Endothelial cell of hepatic sinusoid (primary cell): ENCODE data around the gene NFATC2.

Source experiments
- in situ Hi-C: cut with HindIII; loops from 2 replicates; pipeline ENCODE4 v1.10.0; 2017; ENCODE audit warnings: low sequenced_read_pairs

The NFATC2 gene

DNA sequence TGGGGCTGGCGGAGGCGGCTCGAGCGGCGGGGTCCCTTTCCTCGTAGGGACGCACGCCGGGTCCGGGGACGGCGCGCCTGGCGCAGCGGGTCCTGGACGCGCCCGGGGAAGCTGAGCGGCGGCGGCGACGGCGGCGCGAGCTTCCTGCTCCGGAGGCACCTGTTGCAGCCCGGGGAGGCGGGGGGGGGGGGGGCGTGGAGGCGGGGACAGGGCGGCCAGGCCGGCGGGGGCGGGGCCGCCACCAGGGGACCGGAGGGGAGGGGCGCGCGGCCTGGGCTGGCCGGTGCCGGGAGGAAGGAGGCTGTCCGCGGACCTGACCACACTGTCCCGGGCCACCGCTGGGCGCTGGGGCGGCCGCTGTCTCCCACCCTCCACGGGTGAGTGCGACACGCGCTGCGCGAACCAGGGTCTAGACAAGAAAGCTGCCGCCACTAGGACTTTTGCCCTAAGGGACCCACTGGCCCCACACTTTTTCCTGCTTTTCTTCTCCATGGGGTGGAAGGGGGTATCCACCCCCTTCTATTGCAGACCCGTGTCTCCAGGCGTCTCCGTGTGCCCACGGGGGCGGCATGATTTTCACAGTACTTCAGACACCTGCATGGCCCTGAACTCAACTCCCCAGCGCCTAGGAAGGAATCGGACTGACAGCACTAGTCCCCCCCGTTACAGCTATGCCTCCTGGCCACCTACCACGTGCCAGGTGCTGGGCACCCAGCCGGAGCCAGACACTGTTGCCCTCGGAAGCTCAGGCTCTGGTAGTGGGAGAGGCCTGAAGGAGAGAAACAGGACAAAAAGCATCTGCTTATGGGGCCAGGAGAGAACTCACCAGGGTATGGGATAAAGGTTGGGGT lies at the start of gene NFATC2:
Gene NFATC2 (minus strand): TSS at position 149 of the 851 bp plus-strand sequence. CDS start 220 bp downstream, outside the sequence.
- in situ Hi-C loops, result no loop called here

DNA sequence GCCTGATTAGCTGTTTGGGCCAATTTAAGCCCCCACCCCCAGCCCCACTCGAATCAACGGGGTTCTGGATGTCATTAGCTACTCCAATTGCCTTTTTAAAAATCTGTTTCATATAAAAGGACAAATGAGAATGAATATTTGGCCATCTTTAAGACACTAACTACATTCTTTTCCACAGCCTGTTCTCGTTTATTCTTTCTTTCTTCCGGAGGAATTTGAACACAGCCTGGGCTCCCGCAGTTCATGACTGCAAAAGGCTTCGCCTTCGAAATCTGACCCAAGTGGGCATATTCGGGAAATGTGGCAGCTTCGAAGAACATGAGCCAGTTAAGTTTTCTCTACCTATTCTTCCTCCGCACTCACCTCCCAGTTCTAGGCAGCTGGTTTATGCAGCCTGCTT lies 49.4 kb upstream of the NFATC2 start:
- in situ Hi-C loops, result loop anchor here (5.0 to 10.0 kb wide), 5 partner anchors 35 to 280 kb away; no protein-coding TSS in a partner anchor

DNA sequence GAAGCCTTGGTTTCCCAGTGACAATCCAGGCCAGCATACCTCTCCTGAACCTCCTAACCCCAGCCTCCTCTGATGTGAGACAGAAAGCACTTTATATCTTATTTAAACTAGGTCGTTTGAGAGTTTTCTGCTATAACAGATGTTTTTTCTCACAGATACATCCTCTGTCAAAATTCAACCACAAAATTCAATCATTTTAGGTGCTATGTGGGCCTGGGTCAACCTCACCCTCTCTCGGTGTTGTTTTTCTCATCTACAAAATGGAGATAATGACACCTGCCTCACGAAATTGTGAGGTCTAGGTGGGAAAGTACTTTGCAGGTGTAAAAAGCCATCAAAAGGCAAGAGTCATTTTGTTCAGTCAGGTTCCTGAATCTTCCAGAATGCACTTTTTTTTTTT lies 46.2 kb upstream of the NFATC2 start:
- in situ Hi-C loops, result no loop called here

DNA sequence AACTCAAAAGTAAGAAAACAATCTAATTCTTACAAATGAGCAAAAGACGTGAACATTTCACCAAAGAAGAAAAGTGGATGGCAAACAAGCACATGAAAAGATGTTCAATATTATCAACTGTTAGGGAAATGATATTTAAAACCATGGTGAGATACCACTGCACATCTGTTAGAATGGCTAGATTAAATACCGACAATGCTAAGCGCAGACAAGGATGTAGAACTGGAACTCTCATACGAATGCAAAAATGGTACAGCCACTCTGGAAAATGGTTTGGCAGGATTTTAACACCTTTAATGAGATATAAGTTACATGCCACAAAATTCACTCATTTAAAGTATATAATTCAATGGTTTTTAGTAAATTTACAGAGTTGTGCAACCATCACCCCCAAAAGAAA lies 44.6 kb upstream of the NFATC2 start:
- in situ Hi-C loops, result no loop called here

DNA sequence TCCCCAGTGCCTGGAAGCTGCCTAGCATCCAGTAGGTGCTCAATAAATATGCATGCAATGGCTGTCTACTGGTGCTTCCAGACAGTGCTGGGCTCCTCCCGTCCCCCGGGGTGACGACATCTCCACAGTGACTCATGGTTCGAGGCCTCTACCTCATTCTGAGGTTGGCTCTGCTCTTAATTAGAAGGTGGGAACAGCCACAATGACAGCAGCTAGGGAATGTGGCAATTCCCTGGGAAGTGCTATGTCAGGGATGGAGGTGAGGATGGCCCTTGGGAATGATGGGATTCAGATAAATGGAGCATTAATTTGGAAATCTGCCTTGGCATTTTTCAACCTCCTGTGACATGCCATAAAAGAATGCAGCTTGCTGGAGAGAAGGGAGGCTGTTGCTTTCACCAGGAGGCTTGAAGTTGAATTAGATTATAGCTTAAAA lies 43.5 kb upstream of the NFATC2 start:
- in situ Hi-C loops, result no loop called here

DNA sequence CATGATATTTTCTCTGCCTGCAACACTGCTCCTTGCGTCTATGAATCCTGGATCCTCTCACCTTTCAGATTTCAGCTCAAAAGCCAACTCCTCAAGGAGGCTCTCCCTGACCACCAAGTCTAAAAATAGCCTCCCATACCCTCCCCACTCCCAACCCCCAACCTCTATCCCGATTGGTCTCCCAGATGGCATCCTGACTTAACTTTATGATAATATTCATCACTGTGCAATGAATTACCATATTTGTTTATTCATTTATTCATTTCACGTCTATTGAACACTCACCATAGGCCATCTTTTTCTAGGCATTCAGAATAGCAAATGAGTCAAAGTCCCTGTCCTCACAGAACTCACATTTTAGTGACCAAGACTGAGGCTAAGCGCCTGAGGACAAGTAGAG lies 42.6 kb upstream of the NFATC2 start:
- in situ Hi-C loops, result no loop called here

DNA sequence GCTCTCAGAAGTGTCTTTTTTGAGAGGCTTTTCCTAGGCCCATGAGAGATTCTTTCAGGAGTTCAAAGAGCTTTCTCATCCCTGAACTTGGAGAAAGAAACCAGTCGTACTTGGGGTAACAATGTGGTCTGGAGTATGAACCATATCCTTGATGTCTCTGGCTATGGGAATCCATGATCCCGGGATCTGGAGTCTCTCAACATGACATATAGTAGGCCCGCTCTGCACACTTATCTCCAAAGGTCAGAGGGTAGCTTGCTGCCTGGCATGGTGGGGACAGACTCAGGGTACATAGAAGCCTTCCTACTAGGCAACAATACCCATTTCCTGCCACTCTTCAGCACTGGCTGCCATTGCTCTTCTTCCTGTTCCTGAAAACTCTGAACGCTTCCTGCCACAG lies 42.2 kb upstream of the NFATC2 start:
- in situ Hi-C loops, result no loop called here

DNA sequence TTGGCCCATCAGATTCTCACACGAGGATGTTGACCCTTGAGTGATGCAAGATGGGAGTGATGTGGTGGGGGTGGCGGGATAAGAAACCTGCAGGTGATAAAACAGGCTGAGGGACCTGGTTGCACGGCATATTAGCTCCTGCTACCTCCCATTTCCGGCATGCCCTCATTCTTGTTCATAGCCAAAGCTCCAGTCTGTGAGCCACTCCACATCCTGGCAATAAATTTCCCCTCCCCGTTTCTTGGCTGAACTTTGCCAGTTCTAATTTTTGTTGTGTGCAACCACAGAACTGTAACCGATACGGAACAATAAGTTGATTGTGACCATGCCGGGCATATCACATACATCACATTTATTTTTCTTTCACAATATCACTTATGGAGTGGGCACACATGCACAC lies 41.6 kb upstream of the NFATC2 start:
- in situ Hi-C loops, result no loop called here

DNA sequence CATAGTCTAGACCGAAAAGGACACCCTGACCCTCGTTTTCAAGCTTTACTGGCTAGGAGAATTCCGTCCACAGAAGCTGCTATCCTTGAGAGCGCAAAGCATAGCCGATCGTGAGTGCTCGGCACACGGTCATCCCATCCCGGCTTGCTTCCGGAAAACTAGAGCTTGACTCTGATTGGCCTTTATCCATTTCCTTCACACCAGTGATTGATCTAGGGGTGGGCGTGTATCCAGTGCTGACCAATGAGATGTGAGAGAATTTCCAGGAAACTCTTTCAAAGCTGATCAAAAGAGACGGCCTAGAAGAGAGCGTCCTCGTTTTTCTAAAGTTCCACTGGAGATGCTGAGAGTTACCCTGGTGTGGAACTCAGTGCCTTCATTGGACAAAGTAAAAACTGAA lies 41.0 kb upstream of the NFATC2 start:
- in situ Hi-C loops, result no loop called here

DNA sequence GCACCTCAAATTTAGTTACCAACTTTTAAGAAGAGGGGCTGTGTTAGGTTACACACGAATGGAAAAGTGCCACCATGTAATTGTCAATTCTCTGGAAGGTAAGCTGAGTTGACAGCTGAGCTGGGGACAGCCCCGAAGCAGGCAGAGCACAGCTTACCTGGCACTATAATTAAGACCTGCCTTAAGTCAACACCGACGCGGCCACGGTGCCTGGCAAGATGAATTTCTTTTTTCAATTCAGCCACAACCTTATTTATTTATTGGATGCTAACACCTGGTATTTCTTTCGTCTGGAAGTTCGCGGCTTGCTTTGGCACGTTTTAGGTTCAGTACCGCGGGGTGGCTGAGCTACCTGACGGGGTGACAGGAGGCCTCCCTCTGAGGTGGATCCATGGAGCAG lies 40.6 kb upstream of the NFATC2 start:
- in situ Hi-C loops, result no loop called here

DNA sequence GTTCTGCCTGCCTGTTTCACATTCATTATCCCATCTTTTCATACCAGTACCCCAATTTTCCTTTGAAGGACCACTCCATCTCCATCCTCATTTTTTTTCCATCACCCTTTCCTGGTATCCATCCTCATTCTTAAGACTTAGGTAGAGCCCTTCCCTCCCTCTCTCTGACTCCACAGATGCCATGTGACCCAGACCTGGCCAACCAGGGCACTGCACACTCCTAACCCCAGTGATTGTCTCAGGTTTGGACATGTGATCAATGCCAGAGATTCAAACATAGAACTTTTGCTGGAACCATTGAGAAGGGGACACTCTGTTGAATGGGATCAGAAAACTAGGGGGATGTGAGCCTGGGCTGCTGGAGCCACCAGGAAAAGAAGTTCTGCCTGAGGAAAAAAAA lies 39.1 kb upstream of the NFATC2 start:
- in situ Hi-C loops, result no loop called here

DNA sequence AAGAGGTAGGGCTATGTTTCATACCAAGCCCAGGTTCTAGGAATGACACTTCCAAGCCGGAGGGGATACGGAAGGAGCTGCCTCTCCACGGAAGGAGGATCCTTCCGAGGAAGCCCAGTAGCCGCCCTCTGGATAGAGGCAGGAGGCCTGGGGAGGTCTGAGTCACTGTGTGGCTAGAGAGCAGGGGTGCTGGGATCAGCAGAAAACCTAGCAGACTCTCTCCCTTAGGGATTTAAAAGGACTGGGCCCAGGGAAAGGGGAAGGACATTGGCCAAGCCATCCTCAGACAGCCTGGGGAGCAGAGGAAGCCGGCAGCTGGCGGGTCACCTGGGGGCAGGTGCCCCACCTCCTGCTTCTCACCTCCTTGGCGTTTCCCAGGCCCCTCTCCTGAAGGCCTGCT lies 36.6 kb upstream of the NFATC2 start:
- in situ Hi-C loops, result no loop called here

DNA sequence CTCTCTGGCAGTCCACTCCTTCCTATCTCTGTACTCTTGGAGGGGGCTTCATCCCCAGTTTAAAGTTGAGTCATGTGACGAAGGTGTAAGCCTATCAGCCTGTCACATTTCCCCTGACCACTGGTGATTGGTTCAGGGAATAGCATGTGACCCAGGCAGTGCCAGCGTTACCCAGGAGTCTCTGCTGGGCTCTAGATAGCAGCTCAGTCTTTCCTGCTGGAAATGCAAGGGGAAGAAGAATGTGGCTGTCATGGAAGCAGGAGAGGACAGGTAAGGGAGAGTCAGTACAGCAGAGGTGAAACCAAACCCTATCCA lies 35.6 kb upstream of the NFATC2 start:
- in situ Hi-C loops, result no loop called here

DNA sequence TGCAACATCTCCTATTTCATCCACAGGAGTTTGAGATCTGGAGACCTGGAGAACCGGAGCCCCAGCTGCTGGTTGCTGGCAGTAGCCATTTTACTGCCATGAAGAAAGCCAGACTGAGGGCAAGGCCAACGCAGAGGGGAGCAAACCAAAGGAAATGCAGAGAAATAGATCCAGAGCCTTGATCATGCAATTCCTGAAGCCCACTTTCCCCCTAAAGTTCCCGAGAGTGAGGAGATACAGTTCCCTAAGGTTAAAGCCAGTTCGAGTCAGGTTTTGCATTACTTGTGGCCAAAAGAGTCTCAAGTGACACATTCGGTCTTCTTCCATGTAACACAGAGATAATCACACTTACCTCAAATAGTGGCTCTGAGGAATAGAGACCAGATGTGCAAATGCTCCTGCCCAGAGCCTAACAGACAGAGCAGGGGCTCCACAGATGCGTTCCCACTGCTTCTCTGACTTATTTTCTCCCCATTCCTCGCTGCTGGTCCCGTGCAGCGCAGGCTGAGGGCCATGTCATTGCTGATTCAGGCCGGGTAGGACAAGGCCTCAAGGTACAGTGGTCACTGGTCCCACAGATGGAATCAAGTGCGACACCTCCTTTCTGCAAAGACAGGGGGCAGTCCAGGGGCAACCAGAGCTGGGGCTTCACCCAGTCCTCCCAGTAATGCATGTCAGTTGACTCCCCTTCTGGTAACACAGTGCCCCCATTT lies 35.1 kb upstream of the NFATC2 start:
- in situ Hi-C loops, result no loop called here

DNA sequence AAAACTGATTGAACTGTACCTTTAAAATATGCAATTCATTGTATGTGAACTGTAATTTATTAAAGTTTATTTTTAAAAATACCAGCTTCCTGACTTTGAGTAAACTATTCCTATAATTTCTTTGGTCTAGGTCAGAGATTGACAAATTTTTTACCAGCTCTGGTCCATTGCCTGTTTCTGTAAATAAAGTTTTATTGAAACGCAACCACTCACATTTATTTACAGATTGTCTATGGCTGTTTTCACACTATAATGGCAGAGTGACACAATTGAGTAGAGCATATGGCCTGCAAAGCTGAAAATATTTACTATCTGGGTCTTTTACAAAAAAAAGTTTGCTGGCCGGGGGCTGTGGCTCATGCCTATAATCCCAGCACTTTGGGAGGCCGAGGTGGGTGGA lies 33.0 kb upstream of the NFATC2 start:
- in situ Hi-C loops, result no loop called here

DNA sequence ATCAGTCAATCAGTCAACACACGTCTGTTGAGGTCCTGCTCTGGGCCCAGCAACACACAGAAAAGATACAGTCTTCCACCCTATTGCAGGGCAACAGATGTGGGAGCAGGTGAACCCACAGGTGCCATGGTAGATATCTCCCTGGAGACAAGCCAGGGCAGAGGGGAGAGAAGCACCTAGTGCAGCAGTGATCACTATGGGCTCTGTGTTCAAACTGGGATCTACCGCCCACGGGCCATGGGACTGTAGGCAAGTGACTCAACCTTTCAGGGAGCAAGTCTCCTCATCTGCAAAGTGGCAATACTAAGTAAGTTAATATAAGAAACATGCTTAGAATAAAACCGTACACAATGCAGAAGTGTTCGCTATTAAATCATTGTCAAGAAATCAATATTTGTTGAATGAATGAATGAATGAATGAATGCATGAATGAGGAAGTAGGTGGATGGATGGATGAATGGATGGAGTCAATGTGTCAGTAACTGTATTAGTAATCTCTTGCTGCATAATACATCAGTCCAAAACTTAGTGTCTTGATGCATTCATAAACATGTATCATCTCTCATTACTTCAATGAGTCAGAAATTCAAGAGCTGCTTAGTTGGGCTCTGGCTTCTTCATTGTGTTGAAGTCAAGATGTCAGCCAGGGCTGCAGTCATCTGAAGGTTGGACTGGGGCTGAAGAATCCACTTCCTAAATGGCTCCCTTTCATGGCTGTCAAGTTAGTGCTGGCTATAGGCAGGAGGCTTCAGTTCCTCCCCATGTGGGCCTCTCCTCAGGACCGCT lies 31.9 kb upstream of the NFATC2 start:
- in situ Hi-C loops, result no loop called here

DNA sequence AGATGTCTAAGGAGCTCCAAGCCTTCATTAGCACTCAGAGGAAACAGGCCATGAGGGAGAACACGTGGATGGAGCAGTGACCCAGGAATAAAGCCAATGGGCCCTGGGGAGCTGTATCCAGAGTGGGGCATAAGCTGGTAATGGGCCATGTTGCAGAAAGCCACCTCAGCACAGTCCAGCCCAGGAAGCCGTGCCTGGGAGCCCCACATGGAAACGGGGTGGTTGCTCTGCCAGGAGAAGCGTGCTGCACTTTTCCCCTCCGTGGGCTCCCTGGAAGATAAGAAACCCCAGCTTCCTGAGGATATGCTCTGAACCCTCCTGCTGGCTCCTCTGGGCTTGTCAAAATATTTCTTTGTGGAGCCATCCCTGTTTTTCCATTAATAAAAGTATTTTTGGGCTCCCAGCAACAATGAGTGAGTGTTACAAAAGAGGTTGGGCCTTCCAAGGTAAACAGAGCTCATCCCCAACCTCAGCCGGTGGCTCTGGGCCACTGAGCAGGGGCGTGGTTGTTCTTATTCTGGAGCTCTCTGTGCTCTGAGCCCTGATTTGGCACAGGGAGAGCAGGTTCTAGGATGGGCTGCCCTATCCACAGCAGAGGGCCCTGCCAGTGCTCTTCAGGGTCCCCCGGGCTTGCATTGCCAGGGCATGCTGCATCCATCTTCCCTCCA lies 31.2 kb upstream of the NFATC2 start:
- in situ Hi-C loops, result no loop called here

DNA sequence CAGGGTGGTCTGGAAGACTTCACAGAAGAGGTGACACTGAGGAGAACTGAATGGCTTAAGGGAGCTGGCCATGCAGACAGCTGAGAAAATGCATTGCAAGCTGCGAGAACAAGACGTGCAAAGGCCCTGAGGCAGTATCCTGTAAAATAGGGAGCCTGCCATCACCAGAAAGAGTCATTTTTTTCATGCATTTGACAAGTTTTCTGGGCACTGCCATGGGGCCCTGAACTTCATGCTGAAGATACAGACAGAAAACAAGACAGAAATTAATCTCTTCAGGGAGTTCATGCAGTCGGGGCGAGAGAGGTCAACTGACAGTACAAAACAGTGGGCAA lies 28.9 kb upstream of the NFATC2 start:
- in situ Hi-C loops, result no loop called here

DNA sequence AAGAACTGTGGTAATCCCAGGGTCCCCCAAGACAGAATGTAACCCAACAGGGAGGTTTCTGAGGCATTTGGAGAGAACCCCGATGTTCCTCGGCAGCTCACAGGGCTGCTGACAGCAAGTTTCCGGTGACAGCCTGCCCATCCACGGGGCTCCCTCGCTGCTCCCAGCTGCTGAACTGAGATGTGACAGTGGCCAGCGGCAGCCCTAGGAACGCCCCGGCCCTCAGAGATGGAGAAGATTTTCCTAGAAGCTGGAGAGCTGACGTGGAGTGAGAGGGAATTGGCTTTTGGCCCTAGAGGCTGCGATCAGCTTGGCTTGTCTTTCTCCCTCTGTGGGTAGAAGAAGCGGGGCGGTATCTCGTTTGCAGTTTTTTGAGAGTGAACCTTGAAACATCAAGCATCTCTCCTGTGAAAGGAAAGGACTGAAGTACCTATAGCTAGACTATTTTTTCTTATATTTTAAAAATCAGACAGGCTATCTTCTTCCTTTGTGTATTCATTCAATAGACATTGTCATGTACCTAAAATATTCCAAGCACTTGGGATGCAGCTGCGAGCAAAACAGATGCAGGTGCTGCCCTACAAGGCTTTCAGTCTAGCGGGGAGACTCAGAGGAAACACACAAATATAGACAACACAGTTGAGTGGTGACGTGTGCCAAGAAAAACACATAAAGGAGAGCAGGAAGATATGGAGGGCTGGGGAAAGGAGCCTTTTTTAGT lies 28.4 kb upstream of the NFATC2 start:
- in situ Hi-C loops, result no loop called here
